Skeletal muscle satellite cell (primary cell): ENCODE data around the gene SLC2A9.

Source experiments
- H3K27me3 ChIP-seq: 2 replicates; pipeline ENCODE4 v1.7.0; 2013; ENCODE audit warnings: low read length; ENCODE audit not compliant: control insufficient read depth, insufficient read depth
- H3K36me3 ChIP-seq: 2 replicates; pipeline ENCODE4 v1.7.0; 2013; ENCODE audit warnings: mild to moderate bottlenecking, control low read depth, low read length; ENCODE audit not compliant: insufficient read depth
- H3K4me1 ChIP-seq: 2 replicates; pipeline ENCODE4 v1.7.0; 2013; ENCODE audit warnings: low read length; ENCODE audit not compliant: control insufficient read depth, insufficient read depth
- H3K4me2 ChIP-seq: 2 replicates; pipeline ENCODE4 v1.7.0; 2013; ENCODE audit warnings: mild to moderate bottlenecking, low read length
- H3K4me3 ChIP-seq: 2 replicates; pipeline ENCODE4 v1.7.0; 2013; ENCODE audit warnings: low read length
- H3K9ac ChIP-seq: 2 replicates; pipeline ENCODE4 v1.7.0; 2013; ENCODE audit warnings: mild to moderate bottlenecking, low read depth, low read length, moderate library complexity
- H3K9me3 ChIP-seq: replicated peaks from 2 replicates; pipeline ENCODE4 v1.7.0; 2013; ENCODE audit warnings: mild to moderate bottlenecking, control low read depth, low read length

Gene SLC2A9

GRCh38 chr4:9943761-9944160 is 77.5 kb downstream of the SLC2A9 start:
- Histone ChIP-seq H3K36me3 (no peaks in the 10 kb centered on the region), H3K9me3 (no peaks in the 10 kb centered on the region), H3K27me3 (no peaks in the 10 kb centered on the region), H3K9ac (no peak overlapping the region), H3K4me2 (no peak overlapping the region), H3K4me3 (no peak overlapping the region), H3K4me1 (no peaks in the 10 kb centered on the region)

GRCh38 chr4:9942921-9943600 is 78.2 kb downstream of the SLC2A9 start:
- Histone ChIP-seq H3K9ac (no peak overlapping the region), H3K9me3 (no peaks in the 10 kb centered on the region), H3K4me1 (no peaks in the 10 kb centered on the region), H3K4me3 (no peak overlapping the region), H3K27me3 (no peaks in the 10 kb centered on the region), H3K36me3 (no peaks in the 10 kb centered on the region), H3K4me2 (no peak overlapping the region)

GRCh38 chr4:9942139-9942538 is 79.2 kb downstream of the SLC2A9 start:
- Histone ChIP-seq H3K36me3 (no peaks in the 10 kb centered on the region), H3K27me3 (no peaks in the 10 kb centered on the region), H3K9me3 (no peaks in the 10 kb centered on the region), H3K4me1 (no peaks in the 10 kb centered on the region), H3K4me2 (no peak overlapping the region), H3K4me3 (no peak overlapping the region), H3K9ac (no peak overlapping the region)

- Histone ChIP-seq H3K9ac (no peak overlapping the region), H3K4me1 (no peaks in the 10 kb centered on the region), H3K4me3 (no peak overlapping the region), H3K36me3 (no peaks in the 10 kb centered on the region), H3K27me3 (no peaks in the 10 kb centered on the region), H3K9me3 (no peaks in the 10 kb centered on the region), H3K4me2 (no peak overlapping the region)
Observed at GRCh38 chr4:9940041-9940440, 81.3 kb downstream of the SLC2A9 start.

- no peaks in the 10 kb centered on the region for H3K36me3 ChIP-seq
- H3K9me3 ChIP-seq = no peaks in the 10 kb centered on the region
Observed at GRCh38 chr4:9938933-9939332, 82.4 kb downstream of the SLC2A9 start.

GRCh38 chr4:9937078-9937477 is 84.2 kb downstream of the SLC2A9 start:
- no peaks in the 10 kb centered on the region for H3K27me3 ChIP-seq
- H3K9me3 ChIP-seq = no peaks in the 10 kb centered on the region
- no peak overlapping the region for H3K4me3 ChIP-seq
- no peaks in the 10 kb centered on the region for H3K36me3 ChIP-seq
- H3K4me1 ChIP-seq = no peaks in the 10 kb centered on the region
- no peak overlapping the region for H3K9ac ChIP-seq
- no peak overlapping the region for H3K4me2 ChIP-seq

More at GRCh38 chr4:9938933-9939332, 82.4 kb downstream of the SLC2A9 start:
- Histone ChIP-seq H3K27me3 (no peaks in the 10 kb centered on the region), H3K4me1 (no peaks in the 10 kb centered on the region), H3K4me3 (no peak overlapping the region), H3K9ac (no peak overlapping the region), H3K4me2 (no peak overlapping the region)

GRCh38 chr4:9936129-9936644 is 85.1 kb downstream of the SLC2A9 start:
- H3K9ac ChIP-seq = no peak overlapping the region
- H3K4me3 ChIP-seq = no peak overlapping the region
- no peaks in the 10 kb centered on the region for H3K9me3 ChIP-seq
- no peaks in the 10 kb centered on the region for H3K27me3 ChIP-seq
- H3K4me2 ChIP-seq = no peak overlapping the region
- no peaks in the 10 kb centered on the region for H3K4me1 ChIP-seq
- H3K36me3 ChIP-seq = no peaks in the 10 kb centered on the region

GRCh38 chr4:9933956-9934355 is 87.3 kb downstream of the SLC2A9 start:
- no peaks in the 10 kb centered on the region for H3K9me3 ChIP-seq
- no peak overlapping the region for H3K4me3 ChIP-seq
- no peaks in the 10 kb centered on the region for H3K27me3 ChIP-seq
- H3K4me1 ChIP-seq = no peaks in the 10 kb centered on the region
- no peak overlapping the region for H3K9ac ChIP-seq
- no peak overlapping the region for H3K4me2 ChIP-seq
- no peaks in the 10 kb centered on the region for H3K36me3 ChIP-seq

GRCh38 chr4:9933184-9933583 is 88.1 kb downstream of the SLC2A9 start:
- Histone ChIP-seq H3K4me2 (no peak overlapping the region), H3K4me1 (no peaks in the 10 kb centered on the region), H3K9me3 (no peaks in the 10 kb centered on the region), H3K27me3 (no peaks in the 10 kb centered on the region), H3K9ac (no peak overlapping the region), H3K4me3 (no peak overlapping the region), H3K36me3 (no peaks in the 10 kb centered on the region)

GRCh38 chr4:9932771-9933170 is 88.5 kb downstream of the SLC2A9 start:
- Histone ChIP-seq H3K4me3 (no peak overlapping the region), H3K36me3 (no peaks in the 10 kb centered on the region), H3K27me3 (no peaks in the 10 kb centered on the region), H3K4me2 (no peak overlapping the region), H3K9me3 (no peaks in the 10 kb centered on the region), H3K9ac (no peak overlapping the region), H3K4me1 (no peaks in the 10 kb centered on the region)

GRCh38 chr4:9931146-9931545 is 90.2 kb downstream of the SLC2A9 start:
- Histone ChIP-seq H3K9ac (no peak overlapping the region), H3K4me2 (no peak overlapping the region), H3K9me3 (no peaks in the 10 kb centered on the region), H3K4me1 (no peaks in the 10 kb centered on the region), H3K36me3 (no peaks in the 10 kb centered on the region), H3K27me3 (no peaks in the 10 kb centered on the region), H3K4me3 (no peak overlapping the region)

GRCh38 chr4:9929111-9929510 is 92.2 kb downstream of the SLC2A9 start:
- Histone ChIP-seq H3K4me1 (no peaks in the 10 kb centered on the region), H3K4me3 (no peak overlapping the region), H3K36me3 (no peaks in the 10 kb centered on the region)

More at GRCh38 chr4:9929111-9929510, 92.2 kb downstream of the SLC2A9 start:
- Histone ChIP-seq H3K9me3 (no peaks in the 10 kb centered on the region), H3K9ac (no peak overlapping the region), H3K27me3 (no peaks in the 10 kb centered on the region), H3K4me2 (no peak overlapping the region)
